HG02642 (cell line): ENCODE measurements around the gene AUTS2.

Experiments
- ATAC-seq: cut with Tn5 transposase; IDR thresholded peaks from one replicate; pipeline ENCODE4 v1.9.1; 2021; ENCODE audit warnings: mild to moderate bottlenecking; ENCODE audit not compliant: unreplicated experiment, poor library complexity

The AUTS2 gene

DNA sequence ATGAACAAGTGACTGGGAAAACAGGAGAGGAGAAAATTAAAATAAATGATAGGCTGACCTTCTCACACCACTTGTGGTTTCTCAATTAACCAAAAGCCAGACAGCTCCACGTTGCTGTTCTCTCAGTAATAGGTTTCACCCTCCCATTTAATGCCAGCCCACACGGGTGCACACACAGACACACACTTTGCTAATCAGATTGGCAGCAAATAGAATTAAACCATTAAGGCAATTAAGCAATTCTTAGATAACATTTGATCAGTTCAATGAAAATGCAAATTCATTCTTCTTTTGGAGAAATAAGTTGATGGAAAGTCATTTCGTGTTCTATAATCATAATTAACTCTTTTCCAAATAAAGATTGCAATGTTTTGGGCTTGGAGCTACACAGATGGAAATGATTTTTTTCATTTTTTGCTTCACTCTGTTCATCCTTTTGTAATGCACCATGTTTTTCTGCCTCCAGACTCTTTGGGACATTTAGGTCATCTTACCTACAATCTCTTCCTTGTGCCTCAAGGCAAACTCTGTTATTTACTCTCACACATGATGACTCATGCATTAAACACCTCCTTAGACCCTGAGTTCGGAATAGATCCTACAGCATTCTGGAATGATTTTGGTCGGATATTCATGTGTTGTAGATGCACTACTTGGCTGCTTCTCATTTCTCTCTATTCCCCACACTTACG is 700.7 kb downstream of the AUTS2 start:
- no peak for ATAC-seq

GRCh38 chr7:70299472-70299807 is 701.2 kb downstream of the AUTS2 start:
- no peak for ATAC-seq

GRCh38 chr7:70301673-70302185 is 703.5 kb downstream of the AUTS2 start:
- no peak for ATAC-seq

GRCh38 chr7:70303309-70303708 is 705.0 kb downstream of the AUTS2 start:
- ATAC-seq = no peak

DNA sequence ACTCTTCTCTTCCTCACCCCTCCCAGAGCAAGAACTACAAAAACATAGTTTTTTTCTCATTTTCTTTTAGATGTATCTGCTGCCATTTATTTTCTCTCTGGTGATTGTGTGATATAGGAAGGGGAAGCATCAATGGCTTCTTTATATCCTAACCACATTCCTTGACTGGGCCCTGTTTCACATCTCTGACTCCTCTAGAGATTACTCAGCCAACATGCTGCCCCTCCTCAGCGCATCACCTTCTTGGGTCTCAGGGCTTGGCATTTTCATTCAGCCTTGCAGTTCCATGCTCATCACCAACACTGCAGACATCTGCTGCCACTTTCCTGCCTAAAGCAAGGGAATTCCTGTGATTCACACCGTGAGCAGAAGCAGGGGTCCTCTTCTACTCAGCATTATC is 705.5 kb downstream of the AUTS2 start:
- no peak for ATAC-seq

DNA sequence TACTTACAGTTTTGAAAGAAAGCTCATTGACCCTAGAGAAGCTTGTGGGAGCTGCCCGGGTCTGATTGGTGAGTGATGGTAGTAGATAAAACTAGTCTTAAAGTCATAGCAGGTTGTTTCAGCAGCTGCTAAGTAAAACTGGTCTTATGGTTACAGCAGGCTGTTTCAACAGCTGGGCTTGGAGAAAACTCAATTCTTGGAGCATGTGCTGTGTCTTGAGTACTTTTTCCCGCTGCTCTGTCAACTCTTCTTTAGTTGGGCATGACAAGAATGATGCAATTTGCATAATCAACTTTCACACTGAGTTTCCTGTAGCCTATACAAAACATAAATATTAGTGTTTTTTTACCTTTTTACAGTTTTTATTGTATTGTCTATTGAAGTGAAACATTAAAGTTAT is 707.9 kb downstream of the AUTS2 start:
- no peak for ATAC-seq

GRCh38 chr7:70307544-70308106 is 709.4 kb downstream of the AUTS2 start:
- no peak for ATAC-seq

- no peak for ATAC-seq
Measured at GRCh38 chr7:70312336-70312735, 714.1 kb downstream of the AUTS2 start.

GRCh38 chr7:70313271-70313670 is 715.0 kb downstream of the AUTS2 start:
- no peak for ATAC-seq

DNA sequence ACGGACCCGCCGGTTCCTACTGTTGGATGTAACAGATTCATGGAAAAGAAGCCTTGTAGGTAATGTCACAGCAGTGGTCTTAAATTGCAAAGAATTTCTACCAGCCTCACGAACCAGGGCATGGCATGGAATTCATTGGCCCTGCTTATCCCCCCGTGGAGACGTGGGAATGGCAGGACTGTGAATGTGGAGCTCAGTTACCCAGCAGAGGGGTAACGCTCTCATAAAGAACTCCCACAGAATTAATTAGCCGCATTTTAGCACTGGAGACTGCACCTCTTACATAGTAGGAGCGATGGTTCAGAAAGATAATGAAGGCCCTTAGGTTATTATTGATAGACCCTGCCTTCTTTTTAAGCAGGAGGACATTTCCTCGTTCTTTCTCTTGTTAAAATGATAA is 715.4 kb downstream of the AUTS2 start:
- no peak for ATAC-seq

DNA sequence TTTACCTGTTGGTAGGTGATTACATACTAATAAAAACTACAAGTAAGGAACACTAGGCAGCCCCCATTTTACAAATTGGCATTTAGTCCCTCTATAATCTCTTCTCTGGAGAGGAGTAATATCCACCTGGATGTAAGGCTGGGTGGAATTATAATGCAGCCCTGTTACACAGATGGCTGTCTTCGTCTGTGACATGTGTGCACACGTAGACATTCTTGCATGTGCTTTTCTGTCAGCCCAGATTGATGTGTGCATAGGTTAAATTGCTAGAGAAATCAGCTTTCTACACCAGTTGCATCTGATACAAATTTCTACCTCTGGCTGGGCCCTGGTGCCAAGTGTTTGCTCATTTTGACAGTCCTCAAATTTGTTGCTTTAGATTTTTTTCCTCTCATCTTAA is 715.9 kb downstream of the AUTS2 start:
- ATAC-seq = no peak

GRCh38 chr7:70316745-70317144 is 718.5 kb downstream of the AUTS2 start:
- no peak for ATAC-seq

DNA sequence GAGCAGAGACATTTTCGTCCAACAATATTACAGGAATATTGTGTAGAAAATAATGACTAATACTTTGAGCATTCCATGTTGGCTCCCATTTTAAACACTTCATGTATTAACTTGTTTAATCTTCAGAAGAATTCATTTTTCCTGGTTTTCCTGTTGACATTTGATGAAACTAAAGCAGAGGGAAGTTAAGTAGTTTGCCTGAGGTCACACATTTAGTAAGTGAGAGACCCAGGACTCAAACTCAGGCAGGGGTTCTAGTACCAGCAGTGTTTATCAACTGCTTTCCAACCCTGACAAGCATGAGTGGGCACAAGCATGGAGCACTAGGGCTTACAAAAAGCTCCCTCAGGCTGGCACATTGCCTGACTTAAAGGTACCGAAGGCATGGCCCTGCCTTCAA is 719.1 kb downstream of the AUTS2 start:
- no peak for ATAC-seq

GRCh38 chr7:70318511-70318910 is 720.2 kb downstream of the AUTS2 start:
- ATAC-seq = no peak

GRCh38 chr7:70319057-70319456 is 720.8 kb downstream of the AUTS2 start:
- ATAC-seq = no peak

- no peak for ATAC-seq
Measured at GRCh38 chr7:70321016-70321590, 722.8 kb downstream of the AUTS2 start.

- ATAC-seq = no peak
Measured at GRCh38 chr7:70322856-70323255, 724.6 kb downstream of the AUTS2 start.

DNA sequence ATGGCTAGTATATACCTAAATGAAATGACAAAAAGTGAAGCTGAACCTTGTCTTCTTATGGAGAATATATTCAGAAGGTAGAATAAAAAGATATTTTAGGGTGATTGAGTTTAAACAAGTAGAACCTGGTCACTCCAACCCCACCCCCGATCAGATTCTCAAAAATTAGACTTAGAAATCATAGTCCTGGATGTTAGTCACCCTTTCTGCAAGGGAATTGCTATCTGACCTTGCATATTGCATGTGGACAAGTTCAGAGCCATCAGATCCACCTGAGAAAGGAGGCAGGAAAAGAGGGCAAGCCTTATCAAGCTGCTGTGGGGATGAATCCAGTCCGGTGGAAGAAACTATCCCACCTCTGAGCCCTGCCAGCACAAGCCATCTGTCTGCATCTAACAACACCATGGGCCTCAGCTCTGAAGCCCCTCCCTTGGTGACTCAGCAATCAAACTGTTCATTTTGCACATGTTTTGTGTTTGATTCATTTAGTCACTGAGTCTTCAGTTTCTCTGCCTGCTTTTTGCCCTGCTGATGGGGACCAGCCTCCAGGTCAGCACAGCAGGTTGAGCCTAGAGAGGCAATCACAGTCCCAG is 727.3 kb downstream of the AUTS2 start:
- ATAC-seq = no peak

DNA sequence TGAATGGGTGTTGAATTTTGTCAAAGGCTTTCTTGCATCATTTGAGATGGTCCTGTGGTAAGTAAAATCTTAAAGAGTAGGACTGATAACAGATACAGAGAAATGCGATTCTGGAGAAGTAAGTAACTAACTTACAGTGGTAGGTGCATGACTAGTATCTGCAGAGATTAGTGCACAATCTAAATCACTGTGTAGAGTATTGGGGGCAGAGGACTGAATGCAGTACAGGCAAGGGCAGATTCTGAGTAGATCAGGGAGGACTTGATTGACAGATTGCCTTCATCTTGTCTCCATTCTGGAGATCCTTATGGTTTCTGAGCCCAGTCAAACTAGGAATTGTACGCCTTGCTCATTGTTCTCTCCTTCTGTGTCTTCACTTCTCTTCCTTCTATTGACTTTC is 736.0 kb downstream of the AUTS2 start:
- no peak for ATAC-seq

DNA sequence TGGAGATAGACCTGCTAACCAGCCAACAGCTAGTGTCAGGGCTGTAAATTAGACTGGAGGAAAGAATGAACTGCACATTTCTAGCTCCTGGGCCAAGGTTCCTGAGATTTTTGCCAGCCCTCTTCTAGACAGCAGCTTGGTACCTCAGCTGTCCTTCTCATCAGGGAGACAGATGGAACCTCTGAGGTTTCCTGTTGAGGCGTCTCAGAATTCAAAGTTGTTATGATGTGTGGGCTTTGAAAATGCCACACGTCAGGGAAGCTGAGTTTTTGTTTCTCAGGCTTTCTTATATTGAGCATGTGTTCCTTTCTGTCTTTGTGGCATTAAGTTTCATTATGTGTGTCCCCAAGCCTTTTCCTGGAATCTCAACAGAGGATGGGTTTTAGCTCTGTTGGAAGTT is 736.6 kb downstream of the AUTS2 start:
- ATAC-seq = no peak

DNA sequence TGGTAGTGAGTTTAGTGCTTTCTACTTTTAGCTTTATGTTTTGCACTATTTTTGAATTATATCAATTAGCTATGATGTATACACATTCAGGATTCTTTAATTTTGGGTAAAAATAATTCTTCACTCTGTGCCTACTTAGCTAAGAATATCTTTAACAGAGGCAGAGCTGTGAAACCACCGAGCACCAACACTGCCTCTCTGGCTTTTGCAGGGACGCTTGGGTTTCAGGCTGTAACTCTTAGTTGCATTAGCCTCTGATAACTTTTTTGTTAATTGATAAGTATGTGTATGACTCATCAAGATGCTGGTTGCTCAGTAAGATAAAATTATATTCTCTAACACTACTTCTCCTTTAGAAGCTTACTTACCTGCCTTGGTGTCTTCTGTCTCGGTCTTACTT is 738.3 kb downstream of the AUTS2 start:
- no peak for ATAC-seq

GRCh38 chr7:70338015-70338414 is 739.7 kb downstream of the AUTS2 start:
- ATAC-seq = no peak
